ENCODE measurements around the gene SLC28A1.

GRCh38 chr15:84889313-84889990 lies 5.0 kb downstream of the SLC28A1 start:
- TF ChIP-seq CTCF (IDR thresholded peaks at IDR 0.05) (no peak), POLR2A (IDR thresholded peaks at IDR 0.05) (no peak)
